OCI-LY1 (cell line): ENCODE data around the gene TMOD4.

Source experiments
- H2AFZ ChIP-seq: fragments of 200-600 bp; sonication (generic), shearing (Covaris generic); 2 replicates; pipeline ENCODE4 v1.6.0; 2014; ENCODE audit warnings: antibody characterized with exemption, mild to moderate bottlenecking, low read length
- H3F3A ChIP-seq: fragments of 200-600 bp; sonication (generic), shearing (Covaris generic); 2 replicates; pipeline ENCODE4 v1.6.0; 2014; ENCODE audit warnings: mild to moderate bottlenecking, antibody characterized with exemption, low read length, moderate library complexity; ENCODE audit not compliant: insufficient read depth
- H3K27ac ChIP-seq: fragments of 200-600 bp; sonication (generic); 2 replicates; pipeline ENCODE4 v1.5.1; 2014; ENCODE audit warnings: low read length, mixed run types, mild to moderate bottlenecking, low read depth; ENCODE audit not compliant: poor library complexity, severe bottlenecking
- H3K27me3 ChIP-seq: fragments of 200-600 bp; sonication (generic); 2 replicates; pipeline ENCODE4 v1.6.0; 2014; ENCODE audit warnings: antibody characterized with exemption, mild to moderate bottlenecking, low read length, moderate library complexity; ENCODE audit not compliant: insufficient read depth
- H3K36me3 ChIP-seq: fragments of 200-600 bp; sonication (generic); 2 replicates; pipeline ENCODE4 v1.6.1; 2014; ENCODE audit warnings: mild to moderate bottlenecking, antibody characterized with exemption, low read length, moderate library complexity, mixed read lengths; ENCODE audit not compliant: insufficient read depth
- H3K4me1 ChIP-seq: fragments of 200-600 bp; sonication (generic); 2 replicates; pipeline ENCODE4 v1.5.1; 2014; ENCODE audit warnings: mild to moderate bottlenecking, low read length, moderate library complexity; ENCODE audit not compliant: insufficient read depth, severe bottlenecking
- H3K4me2 ChIP-seq: fragments of 200-600 bp; sonication (generic), shearing (Covaris generic); 2 replicates; pipeline ENCODE4 v1.6.1; 2014; ENCODE audit warnings: low read length
- H3K4me3 ChIP-seq: fragments of 200-600 bp; sonication (generic); 2 replicates; pipeline ENCODE4 v1.5.1; 2014; ENCODE audit warnings: low read length, low read depth, mild to moderate bottlenecking, mixed read lengths; ENCODE audit not compliant: poor library complexity, severe bottlenecking
- H3K79me2 ChIP-seq: fragments of 200-600 bp; shearing (Covaris generic); 2 replicates; pipeline ENCODE4 v1.6.1; 2016; ENCODE audit warnings: mixed run types, low read length, mixed read lengths; ENCODE audit not compliant: insufficient read depth
- H3K9ac ChIP-seq: fragments of 200-600 bp; sonication (generic), shearing (Covaris generic); 2 replicates; pipeline ENCODE4 v1.6.1; 2014; ENCODE audit warnings: mild to moderate bottlenecking, low read length, mixed read lengths
- H3K9me2 ChIP-seq: fragments of 200-600 bp; sonication (generic), shearing (Covaris generic); 2 replicates; pipeline ENCODE4 v1.6.1; 2014; ENCODE audit warnings: low read depth, mild to moderate bottlenecking, low read length, mixed read lengths
- H3K9me3 ChIP-seq: fragments of 200-600 bp; shearing (Covaris generic); 2 replicates; pipeline ENCODE4 v1.6.1; 2014; ENCODE audit warnings: low read length, mixed read lengths
- H4K20me1 ChIP-seq: fragments of 200-600 bp; sonication (generic), shearing (Covaris generic); 2 replicates; pipeline ENCODE4 v1.6.0; 2016; ENCODE audit warnings: mild to moderate bottlenecking, low read length; ENCODE audit not compliant: insufficient read depth
- EZH2 ChIP-seq: fragments of 200-600 bp; sonication (generic), shearing (Covaris generic); IDR thresholded peaks from 2 replicates; pipeline ENCODE4 v1.8.0; 2017; ENCODE audit warnings: borderline replicate concordance, mixed run types, mild to moderate bottlenecking, antibody characterized with exemption, low read length, moderate library complexity, mixed read lengths
- TF ChIP-seq, protein P1 (sequence below): fragments of 200-600 bp; sonication (generic), shearing (Covaris generic); IDR thresholded peaks from 2 replicates; pipeline ENCODE4 v1.5.1; 2017; ENCODE audit warnings: mild to moderate bottlenecking, antibody characterized with exemption, low read length, moderate library complexity, mixed read lengths

The TMOD4 gene

DNA sequence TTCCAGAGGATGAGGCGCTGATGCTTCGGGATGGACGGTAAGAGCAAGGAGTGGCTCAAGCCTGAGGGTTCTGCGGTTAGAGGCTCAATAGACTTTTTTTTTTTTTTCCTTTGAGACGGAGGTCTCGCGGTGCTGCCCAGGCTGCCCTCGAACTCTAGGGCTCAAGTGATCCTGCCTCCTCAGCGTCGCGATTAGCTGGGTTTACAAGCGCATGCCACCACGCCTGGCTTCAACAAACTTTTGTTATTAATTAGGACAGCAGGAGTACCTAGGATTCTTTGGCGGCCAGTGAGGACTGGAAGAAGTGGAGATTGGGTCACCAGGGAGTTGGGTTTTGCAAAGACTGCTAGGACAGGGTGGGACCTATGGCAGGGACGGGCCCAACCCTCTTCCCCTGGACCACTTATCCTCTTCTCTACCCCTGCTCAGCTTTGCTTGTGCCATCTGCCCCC is 9.2 kb downstream of the TMOD4 start:
- Histone ChIP-seq H3K4me1 (peaks cover 27% of the 10 kb centered on the region), H3K4me3 (peak overlapping the region; percentile 76), H2AFZ (no peak overlapping the region), H3K36me3 (peaks cover 25% of the 10 kb centered on the region; the same call in 1 of the 2 replicates), H3F3A (no peaks in the 10 kb centered on the region), H3K27me3 (no peaks in the 10 kb centered on the region), H3K9me3 (no peaks in the 10 kb centered on the region), H3K4me2 (peak overlapping the region; percentile 80), H3K27ac (peak overlapping the region; percentile 10), H3K79me2 (no peaks in the 10 kb centered on the region; the same call in 1 of the 2 replicates), H4K20me1 (no peaks in the 10 kb centered on the region), H3K9me2 (no peaks in the 10 kb centered on the region), H3K9ac (peak overlapping the region; percentile 82)
- no peak for TF ChIP-seq EZH2
- TF ChIP-seq, protein P1, sequence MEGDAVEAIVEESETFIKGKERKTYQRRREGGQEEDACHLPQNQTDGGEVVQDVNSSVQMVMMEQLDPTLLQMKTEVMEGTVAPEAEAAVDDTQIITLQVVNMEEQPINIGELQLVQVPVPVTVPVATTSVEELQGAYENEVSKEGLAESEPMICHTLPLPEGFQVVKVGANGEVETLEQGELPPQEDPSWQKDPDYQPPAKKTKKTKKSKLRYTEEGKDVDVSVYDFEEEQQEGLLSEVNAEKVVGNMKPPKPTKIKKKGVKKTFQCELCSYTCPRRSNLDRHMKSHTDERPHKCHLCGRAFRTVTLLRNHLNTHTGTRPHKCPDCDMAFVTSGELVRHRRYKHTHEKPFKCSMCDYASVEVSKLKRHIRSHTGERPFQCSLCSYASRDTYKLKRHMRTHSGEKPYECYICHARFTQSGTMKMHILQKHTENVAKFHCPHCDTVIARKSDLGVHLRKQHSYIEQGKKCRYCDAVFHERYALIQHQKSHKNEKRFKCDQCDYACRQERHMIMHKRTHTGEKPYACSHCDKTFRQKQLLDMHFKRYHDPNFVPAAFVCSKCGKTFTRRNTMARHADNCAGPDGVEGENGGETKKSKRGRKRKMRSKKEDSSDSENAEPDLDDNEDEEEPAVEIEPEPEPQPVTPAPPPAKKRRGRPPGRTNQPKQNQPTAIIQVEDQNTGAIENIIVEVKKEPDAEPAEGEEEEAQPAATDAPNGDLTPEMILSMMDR, result no peak

DNA sequence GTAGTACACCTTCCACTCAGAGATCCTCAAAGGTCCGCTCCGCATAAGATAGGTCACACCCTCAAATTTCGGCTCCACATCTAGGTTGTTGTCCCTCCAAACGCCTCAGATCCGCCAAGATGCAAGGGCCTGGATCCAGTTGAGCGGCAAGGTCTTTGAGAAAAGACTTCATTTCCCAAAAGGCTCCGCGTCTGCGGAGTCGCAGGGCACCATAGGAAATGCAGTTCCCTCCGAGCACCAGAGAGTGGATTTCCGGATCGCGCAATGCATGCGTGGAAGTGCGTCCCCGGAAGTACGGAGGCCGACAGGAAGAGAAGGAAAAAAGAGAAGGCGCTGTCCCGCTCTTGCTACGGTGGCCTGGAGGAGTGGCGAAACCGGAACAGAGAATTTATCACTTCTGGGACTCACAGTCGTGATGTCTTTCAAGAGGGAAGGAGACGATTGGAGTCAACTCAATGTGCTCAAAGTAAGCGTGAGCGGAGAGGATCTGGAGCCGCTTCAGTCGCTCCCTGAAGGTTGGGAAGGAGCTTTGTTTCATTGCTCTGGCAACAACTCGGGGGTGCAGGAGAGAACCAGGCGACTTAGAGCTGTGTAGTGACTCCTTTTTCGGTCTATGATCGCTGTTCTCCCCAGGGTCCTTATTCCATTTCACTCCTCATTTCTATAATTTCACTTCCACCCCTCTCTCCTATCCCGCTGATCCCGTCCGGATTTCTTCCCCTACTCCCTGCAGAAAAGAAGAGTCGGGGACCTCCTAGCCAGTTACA is 9.9 kb downstream of the TMOD4 start, which contains the start of the genes LYSMD1 and SCNM1:
TSS of gene LYSMD1 (minus strand) at position 165 of the 767 bp plus-strand sequence. CDS start 644 bp downstream, outside the sequence.
TSS of gene SCNM1 (plus strand) at position 407 of the 767 bp plus-strand sequence. CDS start at position 416, 9 bp downstream.
- H3K4me2 ChIP-seq, result peak within 1 kb of the TSS; percentile 80
- peak within 1 kb of the TSS; percentile 82 for H3K9ac ChIP-seq
- H3K4me1 ChIP-seq, result peaks cover 27% of the 10 kb centered on the region
- peak within 1 kb of the TSS; percentile 76 for H3K4me3 ChIP-seq
- TF ChIP-seq EZH2, result no peak
- TF ChIP-seq, protein P1, result no peak
- H3K36me3 ChIP-seq, result peaks cover 23% of the 10 kb centered on the region; the same call in 1 of the 2 replicates
- H4K20me1 ChIP-seq, result no peaks in the 10 kb centered on the region
- no peaks in the 10 kb centered on the region; the same call in 1 of the 2 replicates for H3K79me2 ChIP-seq
- H3F3A ChIP-seq, result no peaks in the 10 kb centered on the region
- H2AFZ ChIP-seq, result peak within 1 kb of the TSS; percentile 50; the same call in 1 of the 2 replicates
- no peaks in the 10 kb centered on the region for H3K9me2 ChIP-seq
- H3K27me3 ChIP-seq, result no peaks in the 10 kb centered on the region
- no peaks in the 10 kb centered on the region for H3K9me3 ChIP-seq
- peak within 1 kb of the TSS; percentile 10 for H3K27ac ChIP-seq

- H3K79me2 ChIP-seq, result no peaks in the 10 kb centered on the region; the same call in 1 of the 2 replicates
- H3K4me1 ChIP-seq, result peaks cover 27% of the 10 kb centered on the region
- no peaks in the 10 kb centered on the region for H4K20me1 ChIP-seq
- H3K36me3 ChIP-seq, result peaks cover 23% of the 10 kb centered on the region; the same call in 1 of the 2 replicates
- H3K9ac ChIP-seq, result peak overlapping the region; percentile 82
- H3K9me2 ChIP-seq, result no peaks in the 10 kb centered on the region
- no peak overlapping the region for H3K27ac ChIP-seq
- peak overlapping the region; percentile 50; the same call in 1 of the 2 replicates for H2AFZ ChIP-seq
- H3K27me3 ChIP-seq, result no peaks in the 10 kb centered on the region
- H3K4me2 ChIP-seq, result peak overlapping the region; percentile 80
- no peak for TF ChIP-seq EZH2
- TF ChIP-seq, protein P1, result no peak
- no peaks in the 10 kb centered on the region for H3F3A ChIP-seq
- H3K9me3 ChIP-seq, result no peaks in the 10 kb centered on the region
- H3K4me3 ChIP-seq, result peak overlapping the region; percentile 76
These were observed 10.5 kb downstream of the TMOD4 start for GRCh38 chr1:151165281-151165737.
